Erythroblast (primary cell): Measurements from ENCODE around the gene OSBPL10.

ENCODE experiments used
- GATA1 ChIP-seq: IDR thresholded peaks from 2 replicates; pipeline ENCODE4 v1.6.1; 2011; ENCODE audit warnings: low read depth, mild to moderate bottlenecking, control low read depth, low read length, moderate library complexity
- POLR2A ChIP-seq: IDR thresholded peaks from 2 replicates; pipeline ENCODE4 v1.6.1; 2011; ENCODE audit warnings: mild to moderate bottlenecking, low read length

GRCh38 chr3:31875437-31875836, 105.6 kb downstream of the OSBPL10 start:
- no peak for TF ChIP-seq POLR2A
- no peak for TF ChIP-seq GATA1
